ENCODE results near the gene UGT1A5.

The UGT1A5 gene

GRCh38 chr2:233712611-233713261, at the start of gene UGT1A5:
TSS of gene UGT1A5 (plus strand) at chr2:233712907. CDS start at chr2:233712992, 85 bp downstream.
- no peak for DNase-seq

GRCh38 chr2:233663911-233664310, 48.8 kb upstream of the UGT1A5 start:
- DNase-seq, result no peak

GRCh38 chr2:233668605-233669260, 44.0 kb upstream of the UGT1A5 start:
- DNase-seq, result no peak

GRCh38 chr2:233671290-233672161, 41.2 kb upstream of the UGT1A5 start, which contains the start of gene UGT1A9:
TSS of gene UGT1A9 (plus strand) at chr2:233671898. CDS start at chr2:233671935, 37 bp downstream.
- no peak for DNase-seq

GRCh38 chr2:233672886-233673285, 39.8 kb upstream of the UGT1A5 start:
- DNase-seq, result no peak

- no peak for DNase-seq
Observed at GRCh38 chr2:233673896-233674295, 38.8 kb upstream of the UGT1A5 start.

GRCh38 chr2:233674314-233674713, 38.4 kb upstream of the UGT1A5 start:
- no peak for DNase-seq

- no peak for DNase-seq
Observed at GRCh38 chr2:233674995-233675394, 37.7 kb upstream of the UGT1A5 start.

GRCh38 chr2:233676046-233676445, 36.7 kb upstream of the UGT1A5 start:
- no peak for DNase-seq

GRCh38 chr2:233679196-233679595, 33.5 kb upstream of the UGT1A5 start:
- DNase-seq, result no peak

- no peak for DNase-seq
Observed at GRCh38 chr2:233680361-233681045, 32.2 kb upstream of the UGT1A5 start.

- no peak for DNase-seq
Observed at GRCh38 chr2:233681521-233682099, 31.1 kb upstream of the UGT1A5 start, which contains the start of gene UGT1A7. TSS of gene UGT1A7 (plus strand) at chr2:233681901. CDS start at chr2:233681938, 37 bp downstream.

GRCh38 chr2:233684640-233685039, 28.1 kb upstream of the UGT1A5 start:
- DNase-seq, result no peak

- DNase-seq, result no peak
Observed at GRCh38 chr2:233686928-233687327, 25.8 kb upstream of the UGT1A5 start.

GRCh38 chr2:233688341-233688740, 24.4 kb upstream of the UGT1A5 start:
- DNase-seq, result no peak

- no peak for DNase-seq
Observed at GRCh38 chr2:233689031-233689430, 23.7 kb upstream of the UGT1A5 start.

- no peak for DNase-seq
Observed at GRCh38 chr2:233689501-233689900, 23.2 kb upstream of the UGT1A5 start.

- no peak for DNase-seq
Observed at GRCh38 chr2:233690444-233690843, 22.3 kb upstream of the UGT1A5 start.

- no peak for DNase-seq
Observed at GRCh38 chr2:233691443-233692433, 21.0 kb upstream of the UGT1A5 start.

- DNase-seq, result no peak
Observed at GRCh38 chr2:233692648-233693047, 20.1 kb upstream of the UGT1A5 start, which contains the start of gene UGT1A6. TSS of gene UGT1A6 (plus strand) at chr2:233692890. CDS start at chr2:233693005, 115 bp downstream.

- no peak for DNase-seq
Observed at GRCh38 chr2:233693963-233694362, 18.7 kb upstream of the UGT1A5 start.
